Activated CD4-positive, alpha-beta T cell treated with anti-CD3 and anti-CD28 coated beads, Interleukin-2, amount 50 U/mL, for 4 hours (primary cell): ENCODE data around the gene KLHDC7B.
A peak's percentile ranks its signal among the peaks of the same experiment; 100 is the strongest.

Source experiments
- DNase-seq, 2 experiments: peaks; one replicate each; pipeline ENCODE4 v3.0.0-alpha.2; 2020

Gene KLHDC7B

DNA sequence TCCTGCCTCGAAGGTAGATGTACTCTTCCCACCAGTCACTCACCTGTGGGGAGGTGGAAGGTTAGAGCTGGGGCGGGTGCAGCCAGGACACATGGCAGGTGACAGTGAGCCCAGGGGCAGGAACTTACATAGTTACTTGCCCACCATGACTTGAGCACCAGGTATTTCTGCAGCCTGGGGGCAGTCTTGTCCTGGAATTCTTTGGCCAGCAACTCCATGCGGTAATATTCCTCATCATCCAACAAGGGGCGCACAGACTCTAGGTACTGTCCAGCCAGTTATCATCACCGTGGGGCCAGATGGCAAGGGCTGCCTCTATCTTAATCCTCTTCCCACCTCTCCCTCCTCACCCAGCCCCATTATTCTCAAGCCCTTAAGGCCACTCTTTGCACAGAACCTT is 30.4 kb downstream of the KLHDC7B start:
- DNase-seq, result no peak

DNA sequence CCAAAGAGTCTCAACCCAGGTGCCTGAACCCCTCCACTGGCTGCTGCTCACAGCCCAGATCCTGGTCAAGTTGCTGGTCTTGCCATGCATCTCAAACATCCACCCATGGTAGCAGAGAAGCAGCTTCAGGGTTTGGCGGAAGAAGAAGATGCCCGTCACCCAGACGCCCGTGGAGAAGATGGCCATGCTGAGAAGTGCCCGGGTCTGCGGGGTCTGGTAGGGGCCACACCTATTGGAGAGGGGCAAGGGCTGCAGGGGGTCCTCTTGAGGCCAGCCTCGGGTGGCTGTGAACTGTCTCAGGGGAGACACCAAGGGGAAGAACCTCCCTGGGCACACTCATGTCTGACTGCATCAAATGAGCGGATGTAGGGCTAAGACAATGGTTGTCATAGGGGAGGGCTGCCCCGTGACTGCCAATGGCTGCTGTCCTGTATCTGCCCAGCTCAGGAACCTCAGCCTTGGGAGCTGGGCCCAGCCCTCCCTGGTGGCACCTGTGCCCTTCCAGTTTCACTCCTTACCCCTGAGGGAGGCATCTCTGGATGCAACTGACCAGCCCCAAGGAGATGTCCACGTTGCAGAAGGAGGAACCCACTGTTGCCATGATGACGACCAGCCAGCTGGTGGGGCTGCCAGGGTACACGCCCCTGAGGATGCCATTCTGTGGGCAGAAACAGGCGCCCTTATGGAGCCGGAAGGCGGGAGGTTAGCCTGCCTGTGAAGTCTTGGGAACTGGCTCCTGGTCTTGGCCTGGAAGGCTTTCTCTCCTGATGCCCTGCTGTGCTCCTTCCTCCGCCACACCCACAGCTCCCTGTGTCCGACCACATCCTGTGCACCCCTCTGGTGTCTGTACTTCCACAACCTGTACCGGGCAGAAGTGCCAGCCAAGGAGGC is 31.4 kb downstream of the KLHDC7B start:
- DNase-seq, result no peak

DNA sequence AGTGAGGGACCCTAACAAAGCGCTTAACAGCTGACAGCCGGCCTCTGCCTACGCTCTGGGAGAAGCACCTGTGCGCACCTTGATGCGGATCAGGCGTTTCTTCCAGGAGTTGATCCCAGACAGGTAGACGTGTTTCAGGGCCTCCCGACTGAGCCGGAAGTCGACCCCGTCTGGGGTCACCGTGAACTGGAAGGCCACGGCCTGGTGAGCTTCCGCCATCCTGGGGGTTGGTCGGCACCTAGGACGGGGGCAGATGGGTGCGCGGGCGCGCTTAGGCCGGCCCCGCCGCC is 31.9 kb downstream of the KLHDC7B start:
- no peak for DNase-seq

DNA sequence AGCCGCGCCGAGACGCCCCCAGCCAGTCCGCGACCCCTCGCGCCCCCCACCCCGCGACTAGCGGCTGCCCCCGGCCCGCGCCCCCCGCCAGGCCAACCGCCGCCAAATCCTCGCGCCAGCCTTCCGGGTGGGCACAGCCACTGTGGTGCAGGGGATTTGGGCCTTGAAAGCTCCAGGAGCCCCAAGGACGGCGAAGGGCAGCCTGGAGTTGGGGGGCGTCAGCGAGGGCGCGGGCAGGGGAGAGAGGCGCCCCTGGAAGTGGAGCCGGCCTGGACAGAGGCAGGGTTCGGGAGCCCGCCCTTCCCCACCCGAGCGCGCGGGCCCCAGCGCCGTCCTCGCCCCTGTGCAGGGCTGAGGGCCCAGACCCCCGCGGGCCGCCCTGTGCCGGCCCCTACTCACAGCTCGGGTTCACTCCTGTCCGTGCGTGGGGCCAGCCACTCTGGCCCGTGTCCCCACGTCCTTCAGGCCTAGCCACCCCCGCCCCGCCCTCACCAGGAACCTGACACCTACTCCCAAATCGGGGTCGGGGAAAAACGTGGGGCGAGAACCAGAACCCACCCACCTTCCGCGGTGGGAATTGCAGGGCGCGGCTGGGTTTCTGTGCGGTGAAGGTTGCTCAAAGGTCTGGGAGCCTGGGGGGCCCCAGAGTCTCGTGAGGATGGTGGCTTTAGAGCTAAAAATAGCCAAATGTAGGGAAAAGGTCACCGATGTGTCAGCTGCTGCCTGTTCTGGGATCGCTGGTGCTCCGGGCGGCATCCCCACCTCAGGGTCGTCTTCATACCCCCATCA is 32.5 kb downstream of the KLHDC7B start, which contains the start of gene CPT1B:
Gene CPT1B, minus strand, starts transcription at position 441 of the 789 bp plus-strand sequence. CDS start 512 bp downstream, outside the sequence.
- DNase-seq, result no peak

DNA sequence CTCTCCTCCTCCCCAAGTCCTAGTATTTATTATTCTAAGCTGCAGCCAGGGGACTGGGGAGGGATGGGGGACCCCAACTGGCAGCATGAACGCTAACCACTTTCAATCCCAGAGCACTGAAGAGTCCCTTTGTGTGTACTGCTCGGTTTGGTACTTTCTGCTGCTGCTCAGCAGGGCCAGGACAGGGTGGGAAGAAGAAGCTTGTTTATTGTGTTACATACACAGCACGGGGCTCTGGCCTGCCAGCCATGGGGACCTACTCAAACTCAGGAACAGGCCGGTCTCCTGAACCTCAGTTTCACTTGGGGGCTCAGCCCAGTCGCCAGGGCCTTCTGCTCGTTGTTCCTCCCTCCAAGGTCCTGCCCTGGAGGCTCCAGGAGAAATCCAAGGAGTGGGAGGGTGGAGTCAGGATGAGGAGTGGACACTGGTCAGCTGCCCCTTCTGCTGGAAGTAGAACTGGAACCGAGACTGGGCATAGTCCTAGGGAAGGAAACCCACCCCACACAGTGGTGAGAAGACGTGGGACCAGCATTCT is 33.1 kb downstream of the KLHDC7B start:
- DNase-seq, result no peak

DNA sequence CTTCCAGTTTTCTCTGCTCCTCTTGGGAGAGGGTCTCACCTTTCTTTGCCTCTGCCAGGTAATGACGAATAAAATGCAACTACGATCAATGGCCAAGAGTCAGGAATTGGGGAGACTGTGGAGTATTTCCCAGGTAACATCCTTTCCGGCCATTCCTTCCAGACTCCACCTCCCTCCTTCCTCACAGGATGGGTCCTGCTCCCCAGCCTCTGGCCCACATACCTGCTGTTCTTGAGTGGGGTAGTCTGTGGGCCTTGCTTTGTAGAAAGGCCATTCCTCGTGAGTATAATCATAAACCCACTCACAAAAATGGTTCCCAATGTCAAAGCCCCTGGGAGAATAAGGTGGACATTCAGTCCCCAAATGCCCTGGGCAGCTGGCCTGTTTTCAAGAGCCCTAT is 34.1 kb downstream of the KLHDC7B start:
- no peak for DNase-seq

DNA sequence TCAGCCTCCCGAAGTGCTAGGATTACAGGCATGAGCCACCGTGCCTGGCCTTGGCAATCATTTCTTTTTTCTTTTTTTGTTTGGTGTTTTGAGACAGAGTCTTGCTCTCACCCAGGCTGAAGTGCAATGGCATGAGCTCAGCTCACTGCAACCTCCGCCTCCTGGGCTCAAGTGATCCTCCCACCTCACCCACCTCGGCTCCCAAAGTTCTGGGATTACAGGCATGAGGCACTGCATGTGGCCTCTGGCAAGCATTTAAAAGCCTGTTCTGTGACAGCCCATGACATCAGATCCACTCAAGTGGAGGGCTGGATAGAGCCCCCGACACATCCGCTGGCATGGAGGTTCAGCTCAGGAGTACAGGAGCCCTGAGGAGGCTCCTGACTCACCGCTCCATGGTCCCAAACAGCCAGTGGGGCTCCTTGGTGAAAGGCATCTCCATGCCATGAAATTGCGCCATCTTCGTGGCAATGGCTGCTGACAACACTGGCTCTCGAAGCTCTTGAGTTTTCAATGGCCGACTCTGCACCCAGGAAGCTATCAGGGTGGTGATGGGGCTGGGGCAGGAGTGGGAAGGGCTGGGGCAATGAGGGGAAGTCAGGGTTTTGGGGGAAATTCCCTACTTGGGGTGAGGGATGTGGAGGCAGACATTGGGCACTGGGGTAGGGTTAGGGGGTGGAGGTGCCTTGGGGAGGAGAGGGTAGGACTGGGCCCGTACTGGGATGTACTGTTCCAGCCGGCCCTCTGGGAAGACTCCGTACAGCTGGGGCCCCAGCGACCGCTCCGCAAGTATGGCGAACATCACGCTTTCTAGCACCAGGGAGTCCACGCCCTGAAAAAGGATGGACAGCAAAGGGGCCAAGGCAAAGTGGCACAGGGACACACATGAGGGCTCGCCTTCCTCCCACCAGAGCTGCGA is 35.6 kb downstream of the KLHDC7B start:
- DNase-seq, result no peak

DNA sequence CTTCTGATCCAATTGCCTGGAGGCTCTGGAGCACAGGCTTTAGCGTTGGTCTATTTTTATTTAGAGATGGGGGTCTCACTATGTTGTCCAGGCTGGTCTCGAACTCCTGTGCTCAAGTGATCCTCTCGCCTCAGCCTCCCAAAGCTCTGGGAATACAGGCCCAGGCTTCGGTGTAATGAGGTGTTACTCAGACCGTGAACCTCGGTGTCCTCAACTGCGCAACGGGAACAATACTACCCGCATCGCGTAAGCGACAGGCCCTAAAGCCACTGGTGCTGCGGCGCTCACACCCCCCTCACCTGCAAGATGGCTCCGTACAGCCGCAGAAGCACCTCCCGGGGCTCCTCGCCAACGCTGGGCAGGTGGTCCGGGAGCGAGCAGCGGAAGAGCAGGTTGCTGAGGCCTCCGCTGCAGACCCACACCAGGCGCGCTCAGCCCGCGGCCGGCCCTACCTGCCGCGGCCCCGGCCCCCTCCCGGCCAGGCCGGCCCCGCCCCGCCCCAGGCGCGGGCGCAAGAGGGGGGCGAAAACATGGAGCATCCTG is 36.3 kb downstream of the KLHDC7B start:
- peak in 1 of 2 experiments; percentile 28 for DNase-seq

DNA sequence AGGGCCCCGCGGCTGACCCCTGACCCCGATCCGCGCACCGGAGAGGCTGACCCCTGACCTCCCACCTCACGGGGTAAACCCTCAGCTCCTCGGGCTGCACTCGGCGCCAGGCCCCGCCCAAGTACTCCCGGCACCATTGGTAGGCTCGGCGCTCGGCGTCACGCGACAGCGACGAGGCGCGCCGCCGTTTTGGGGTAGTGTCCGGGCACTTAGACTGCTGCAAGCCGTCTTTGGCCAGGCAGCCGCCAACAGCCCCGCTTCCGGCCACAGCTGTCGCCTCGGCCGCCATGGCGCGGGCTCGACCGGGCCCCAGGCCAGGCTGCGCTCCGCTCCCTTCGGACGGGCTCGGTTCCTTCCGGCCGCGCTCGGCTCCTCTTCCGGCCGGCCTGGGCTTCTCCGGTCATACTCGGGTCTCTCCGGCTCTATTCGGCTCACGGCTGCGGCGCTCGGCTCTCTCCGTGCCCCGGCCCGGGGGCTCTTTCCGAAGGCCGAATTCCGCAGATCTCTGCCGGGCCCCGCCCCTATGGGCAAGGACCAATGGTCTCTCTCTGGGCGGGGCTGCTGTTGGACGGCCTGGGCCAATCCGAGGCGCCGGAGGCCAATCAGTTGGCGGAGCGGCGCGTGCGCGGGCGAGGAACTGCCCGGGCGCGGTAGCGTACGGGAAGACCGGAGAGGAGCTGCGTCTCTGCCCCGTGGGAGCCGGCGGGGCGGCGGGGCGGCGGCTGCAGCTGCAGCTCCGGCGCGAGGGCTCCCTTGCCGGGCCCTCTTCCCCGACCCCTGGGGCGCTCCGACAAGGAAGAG is 37.0 kb downstream of the KLHDC7B start, which contains the start of gene CHKB:
Gene CHKB, minus strand, starts transcription at position 357 of the 801 bp plus-strand sequence. Its CDS starts 68 bp downstream, at position 289.
- peak; percentile 96 to 97 for DNase-seq

DNA sequence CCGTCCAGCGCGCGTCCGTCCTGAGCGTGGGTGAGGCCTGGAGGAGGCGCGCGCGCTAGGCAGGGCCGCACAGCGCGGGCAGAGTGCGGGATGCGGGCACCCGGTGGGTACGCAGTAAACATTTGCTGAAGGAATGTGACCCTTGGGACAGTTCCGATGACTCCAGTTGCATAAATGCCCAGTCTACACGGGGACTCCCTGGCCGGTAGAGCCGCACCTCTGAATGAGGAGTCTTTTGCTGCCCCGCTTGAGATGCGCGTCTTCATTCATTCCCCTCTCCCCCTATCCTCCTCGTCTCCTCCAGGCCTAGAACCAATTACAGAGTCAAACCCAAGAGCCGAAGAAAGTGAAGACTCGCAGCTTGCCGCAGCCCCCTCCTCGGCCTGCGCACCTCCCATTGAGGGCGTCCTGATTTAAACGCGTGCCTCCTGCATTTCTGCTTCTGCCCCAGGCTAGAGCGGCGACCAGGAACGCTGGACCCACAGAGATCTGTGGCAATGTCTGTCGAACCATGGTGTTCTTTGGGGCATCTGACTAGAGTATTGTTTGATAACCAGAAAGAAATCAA is 37.7 kb downstream of the KLHDC7B start:
- no peak for DNase-seq

DNA sequence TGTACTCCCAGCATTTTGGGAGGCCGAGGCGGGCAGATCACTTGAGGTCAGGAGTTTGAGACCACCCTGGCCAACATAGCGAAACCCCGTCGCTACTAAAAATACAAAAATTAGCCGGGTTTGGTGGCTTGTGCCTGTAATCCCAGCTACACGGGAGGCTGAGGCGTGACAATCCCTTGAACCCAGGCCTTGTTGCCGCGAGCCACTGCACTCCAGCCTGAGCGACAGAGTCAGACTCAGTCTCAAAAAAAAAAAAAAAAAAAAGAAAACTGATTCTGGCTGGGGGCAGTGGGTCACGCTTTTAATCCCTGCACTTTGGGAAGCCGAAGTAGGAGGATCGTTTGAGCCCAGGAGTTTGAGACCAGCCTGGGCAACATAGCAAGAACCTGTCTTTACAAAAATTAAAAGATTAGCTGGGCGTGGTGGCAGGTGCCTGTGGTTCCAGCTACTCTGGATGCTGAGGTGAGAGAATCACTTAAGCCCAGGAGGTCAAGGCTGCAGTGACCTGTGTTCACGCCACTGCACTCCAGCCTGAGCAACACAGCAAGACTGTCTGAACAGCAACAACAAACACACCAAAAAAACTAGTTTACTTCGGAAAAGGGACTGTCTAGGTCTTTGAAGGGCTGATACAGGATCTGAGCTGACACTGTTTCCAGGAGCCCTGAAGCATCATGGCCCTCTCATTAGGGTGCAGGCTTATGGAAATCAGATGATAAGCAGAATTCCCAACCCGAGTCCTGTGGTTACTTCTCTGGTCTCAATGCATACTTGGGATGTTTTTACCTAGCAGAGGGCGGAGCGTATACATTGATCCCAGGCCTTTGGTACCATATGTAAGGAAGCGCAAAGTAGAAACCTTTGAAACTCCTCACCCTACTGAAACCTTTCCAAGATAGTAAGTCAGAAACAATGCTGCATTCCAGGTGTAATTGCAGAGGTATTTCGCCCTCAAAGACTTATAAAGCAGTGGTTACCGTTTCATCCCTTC is 38.7 kb downstream of the KLHDC7B start:
- no peak for DNase-seq

DNA sequence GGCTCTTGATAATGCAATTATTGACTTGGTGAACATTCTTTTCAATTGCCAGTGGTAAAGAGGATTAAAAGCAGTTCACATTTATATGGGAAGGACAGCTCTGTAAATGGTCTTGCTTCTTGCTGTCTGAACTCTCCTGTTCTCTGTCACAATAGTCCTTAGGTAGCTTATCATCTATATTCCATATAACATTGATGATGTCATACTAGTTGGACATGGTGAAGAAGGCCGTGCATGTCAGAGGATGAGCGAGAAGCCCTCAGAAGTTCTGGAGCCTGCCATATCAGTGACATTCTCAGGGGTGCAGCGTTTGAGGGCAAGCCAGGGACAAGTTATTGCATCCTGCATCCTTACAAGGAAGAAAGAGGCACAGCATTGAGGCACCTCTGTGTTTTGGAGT is 39.5 kb downstream of the KLHDC7B start:
- DNase-seq, result no peak

DNA sequence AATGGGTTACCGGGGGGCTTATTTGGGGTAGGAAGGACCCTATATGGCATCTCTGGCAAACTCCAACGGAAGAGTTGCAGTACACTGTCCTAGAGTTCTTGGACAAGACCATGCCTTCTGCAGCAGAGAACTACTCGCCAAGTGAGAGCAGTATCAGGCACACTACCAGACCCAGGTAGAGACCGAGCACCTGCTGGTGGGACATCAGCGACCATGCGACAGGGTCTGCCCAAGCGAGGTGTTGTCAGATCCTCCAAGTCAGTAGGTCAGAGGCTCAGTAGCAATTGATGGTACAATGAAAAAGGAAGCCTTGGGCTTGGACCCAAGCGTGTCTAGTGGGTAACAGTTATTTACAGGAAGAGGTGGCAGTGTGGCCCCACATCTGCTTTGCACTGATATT is 40.1 kb downstream of the KLHDC7B start:
- DNase-seq, result no peak

DNA sequence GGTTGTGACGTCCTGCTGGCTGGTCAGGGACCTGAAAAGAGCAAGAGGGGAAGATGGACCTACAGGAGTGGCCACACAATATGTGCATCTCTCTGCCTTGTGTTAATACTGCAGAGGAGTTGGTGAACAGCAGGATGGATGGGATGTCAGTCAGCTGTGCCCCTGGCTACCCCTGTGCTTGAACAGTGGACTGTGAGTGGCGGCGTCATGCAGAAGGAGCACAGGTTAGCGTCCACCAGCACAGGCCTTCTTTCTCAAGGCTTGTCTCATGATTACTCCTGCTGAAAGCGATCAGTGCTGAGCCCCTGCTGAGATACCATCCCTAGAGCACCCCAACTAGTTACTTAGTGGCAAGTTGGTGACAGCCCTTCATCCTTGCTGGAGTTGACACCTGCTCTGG is 40.7 kb downstream of the KLHDC7B start:
- no peak for DNase-seq

DNA sequence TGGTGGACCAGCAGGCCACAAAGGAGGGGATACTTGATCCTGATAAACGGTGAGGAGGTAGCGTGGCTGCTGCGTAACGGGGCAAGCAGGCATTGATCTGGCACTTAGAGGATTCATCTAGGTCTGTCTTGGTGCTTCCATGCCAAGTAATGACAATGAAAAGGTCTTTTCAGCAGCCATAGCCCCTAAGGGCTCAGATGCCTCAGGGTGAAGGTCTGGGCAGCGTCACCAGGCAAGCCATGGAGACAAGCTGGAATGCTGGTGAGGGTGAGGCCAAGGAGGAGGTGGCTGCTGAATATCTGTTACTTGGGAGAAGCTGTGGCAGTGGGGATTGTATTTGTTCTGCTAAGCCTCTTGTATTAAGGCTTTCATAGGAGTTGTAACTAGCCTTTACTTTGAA is 41.7 kb downstream of the KLHDC7B start:
- no peak for DNase-seq

DNA sequence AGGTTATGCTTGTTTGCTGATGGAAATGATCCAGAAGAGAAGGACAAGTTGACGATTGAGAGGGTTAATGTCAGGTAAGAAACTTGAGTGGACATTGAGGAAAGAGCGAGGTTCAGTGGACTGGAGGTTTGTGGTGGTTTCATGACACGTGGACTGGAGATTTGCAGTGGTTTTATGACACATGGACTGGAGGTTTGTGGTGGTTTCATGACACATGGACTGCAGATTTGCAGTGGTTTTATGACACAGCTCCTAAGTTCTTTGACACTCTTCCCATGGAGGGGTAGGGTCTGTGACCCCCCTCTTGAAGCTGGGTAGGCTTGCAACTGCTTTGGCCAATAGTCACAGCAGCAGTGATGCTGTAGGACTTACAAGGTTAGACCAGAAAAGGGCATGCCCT is 49.5 kb downstream of the KLHDC7B start:
- no peak for DNase-seq

DNA sequence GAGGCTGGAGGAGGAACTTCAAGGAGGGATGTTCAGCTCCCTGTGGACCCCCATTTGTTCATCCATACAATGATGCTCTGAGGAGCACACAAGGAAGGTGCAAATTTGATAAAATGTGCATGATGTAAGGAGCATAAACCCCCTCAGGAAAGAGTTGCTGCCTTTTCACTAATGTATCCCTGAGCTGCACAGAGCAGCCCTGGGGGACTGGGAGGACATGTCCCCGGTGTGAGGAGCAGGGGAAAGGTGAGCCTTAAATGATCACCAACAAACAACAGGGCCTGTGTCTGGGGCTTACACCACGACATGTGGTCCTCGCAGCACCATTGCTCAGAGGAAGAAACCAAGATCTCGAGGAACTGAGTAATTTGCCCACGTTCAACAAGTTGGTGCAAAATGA is 51.4 kb downstream of the KLHDC7B start:
- DNase-seq, result no peak

DNA sequence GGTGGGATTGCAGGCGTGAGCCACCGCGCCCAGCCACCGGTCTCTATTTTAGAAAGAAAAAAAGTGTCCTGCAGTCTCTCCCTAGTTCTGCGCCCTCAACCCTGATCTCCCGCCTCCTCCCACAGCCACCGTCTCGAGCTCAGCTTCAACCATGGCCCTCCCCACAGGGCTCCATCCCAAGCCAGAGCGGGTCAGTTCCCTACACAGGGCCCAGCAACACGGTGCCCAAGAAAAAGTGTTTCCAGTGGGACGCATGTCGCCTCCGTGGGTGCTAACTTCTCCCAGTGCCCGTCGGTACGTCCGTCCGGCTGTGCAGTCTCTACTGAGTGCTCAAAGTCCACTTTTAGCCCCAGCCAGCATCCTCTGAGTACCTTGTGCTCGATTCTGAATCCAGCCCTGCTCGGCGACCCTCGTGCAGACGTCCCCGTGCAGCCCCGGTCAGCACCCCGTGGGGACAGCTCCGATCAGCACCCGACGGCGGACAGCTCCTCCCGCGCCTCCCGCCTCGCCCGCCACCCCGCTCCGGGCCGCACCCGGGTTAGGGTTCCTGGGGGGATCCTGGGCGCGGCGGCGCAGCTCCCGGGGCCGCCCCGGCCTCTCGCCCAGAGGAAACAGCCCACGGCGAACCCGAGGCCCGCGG is 54.2 kb downstream of the KLHDC7B start:
- DNase-seq, result peak; percentile 44 to 48

DNA sequence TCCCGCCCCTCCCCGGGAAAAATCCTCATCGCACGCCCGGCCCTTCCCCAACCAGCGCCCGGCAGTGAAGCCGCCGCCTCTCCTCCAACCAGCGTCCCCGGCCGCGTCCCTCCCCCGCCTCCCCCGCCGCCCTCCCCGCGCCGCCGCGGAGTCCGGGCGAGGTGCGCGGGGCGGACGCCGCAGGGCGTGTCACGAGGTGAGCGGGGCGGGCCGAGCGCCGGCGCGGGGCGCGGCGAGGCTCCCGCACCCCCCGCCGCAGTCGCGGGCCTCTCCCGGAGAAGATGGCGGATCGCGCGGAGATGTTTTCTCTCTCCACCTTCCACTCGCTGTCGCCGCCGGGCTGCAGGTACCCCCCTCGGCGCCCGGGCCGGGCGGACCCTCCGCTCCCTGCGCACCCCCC is 54.8 kb downstream of the KLHDC7B start, which contains the start of gene MAPK8IP2:
Gene MAPK8IP2, plus strand, starts transcription at position 256 of the 400 bp plus-strand sequence. Its CDS starts 26 bp downstream, at position 282.
- no peak for DNase-seq
